ENCODE measurements around the gene ITGB2.

ITGB2 gene

GRCh38 chr21:44905016-44905727 is 15.5 kb downstream of the ITGB2 start:
- Histone ChIP-seq H3K27me3 (ENCODE audit: insufficient read depth, low read length, poor library complexity, severe bottlenecking) (no peaks in the 10 kb centered on the region), H3K9ac (ENCODE audit: low read depth, low read length, poor library complexity, severe bottlenecking) (no peak overlapping the region), H3F3A (ENCODE audit: low read depth) (no peaks in the 10 kb centered on the region), H3K79me2 (ENCODE audit: insufficient read depth, low read length) (no peaks in the 10 kb centered on the region; the same call in 1 of the 2 replicates), H3K36me3 (ENCODE audit: insufficient read depth, low read length) (peaks cover 48% of the 10 kb centered on the region; the same call in 1 of the 2 replicates), H3K9me3 (ENCODE audit: insufficient read depth, low read depth, low read length) (no peaks in the 10 kb centered on the region), H4K20me1 (ENCODE audit: insufficient read depth, low read length, poor library complexity, severe bottlenecking) (no peaks in the 10 kb centered on the region), H2AFZ (ENCODE audit: low read length) (no peak overlapping the region), H3K4me1 (ENCODE audit: insufficient read depth, low read length, poor library complexity, severe bottlenecking) (no peaks in the 10 kb centered on the region), H3K4me3 (ENCODE audit: low read length, poor library complexity, severe bottlenecking) (no peak overlapping the region), H3K4me2 (ENCODE audit: low read depth, low read length, poor library complexity, severe bottlenecking) (no peak overlapping the region), H3K9me2 (replicated peaks; ENCODE audit: low read depth, low read length) (no peaks in the 10 kb centered on the region)
- no peak for TF ChIP-seq CTCF (conservative IDR thresholded peaks at IDR 0.05; ENCODE audit: low read length)
- no peak for TF ChIP-seq EZH2phosphoT487 (IDR thresholded peaks at IDR 0.05; ENCODE audit: borderline replicate concordance)

GRCh38 chr21:44904141-44904923 is 16.4 kb downstream of the ITGB2 start:
- no peaks in the 10 kb centered on the region for H3K79me2 ChIP-seq (ENCODE audit: insufficient read depth, low read length)
- H3K4me3 ChIP-seq (ENCODE audit: low read length, poor library complexity, severe bottlenecking), result no peak overlapping the region
- no peak overlapping the region for H3K4me2 ChIP-seq (ENCODE audit: low read depth, low read length, poor library complexity, severe bottlenecking)
- H3K9me3 ChIP-seq (ENCODE audit: insufficient read depth, low read depth, low read length), result no peaks in the 10 kb centered on the region
- no peaks in the 10 kb centered on the region for H3F3A ChIP-seq (ENCODE audit: low read depth)
- peaks cover 53% of the 10 kb centered on the region; the same call in 1 of the 2 replicates for H3K36me3 ChIP-seq (ENCODE audit: insufficient read depth, low read length)
- no peak overlapping the region for H2AFZ ChIP-seq (ENCODE audit: low read length)
- H3K27me3 ChIP-seq (ENCODE audit: insufficient read depth, low read length, poor library complexity, severe bottlenecking), result no peaks in the 10 kb centered on the region
- no peaks in the 10 kb centered on the region for H4K20me1 ChIP-seq (ENCODE audit: insufficient read depth, low read length, poor library complexity, severe bottlenecking)
- H3K9ac ChIP-seq (ENCODE audit: low read depth, low read length, poor library complexity, severe bottlenecking), result no peak overlapping the region
- no peaks in the 10 kb centered on the region for H3K9me2 ChIP-seq (replicated peaks; ENCODE audit: low read depth, low read length)
- TF ChIP-seq CTCF (conservative IDR thresholded peaks at IDR 0.05; ENCODE audit: low read length) (no peak), EZH2phosphoT487 (IDR thresholded peaks at IDR 0.05; ENCODE audit: borderline replicate concordance) (no peak)
- no peaks in the 10 kb centered on the region for H3K4me1 ChIP-seq (ENCODE audit: insufficient read depth, low read length, poor library complexity, severe bottlenecking)

GRCh38 chr21:44903689-44904088 is 17.0 kb downstream of the ITGB2 start:
- H3K36me3 ChIP-seq (ENCODE audit: insufficient read depth, low read length), result peaks cover 56% of the 10 kb centered on the region; the same call in 1 of the 2 replicates

More at GRCh38 chr21:44903689-44904088, 17.0 kb downstream of the ITGB2 start:
- Histone ChIP-seq H3K9ac (ENCODE audit: low read depth, low read length, poor library complexity, severe bottlenecking) (no peak overlapping the region), H3K4me1 (ENCODE audit: insufficient read depth, low read length, poor library complexity, severe bottlenecking) (no peaks in the 10 kb centered on the region), H2AFZ (ENCODE audit: low read length) (no peak overlapping the region), H3K9me2 (replicated peaks; ENCODE audit: low read depth, low read length) (no peaks in the 10 kb centered on the region), H3F3A (ENCODE audit: low read depth) (no peaks in the 10 kb centered on the region), H4K20me1 (ENCODE audit: insufficient read depth, low read length, poor library complexity, severe bottlenecking) (no peaks in the 10 kb centered on the region), H3K27me3 (ENCODE audit: insufficient read depth, low read length, poor library complexity, severe bottlenecking) (no peaks in the 10 kb centered on the region), H3K9me3 (ENCODE audit: insufficient read depth, low read depth, low read length) (no peaks in the 10 kb centered on the region), H3K79me2 (ENCODE audit: insufficient read depth, low read length) (no peaks in the 10 kb centered on the region), H3K4me2 (ENCODE audit: low read depth, low read length, poor library complexity, severe bottlenecking) (no peak overlapping the region), H3K4me3 (ENCODE audit: low read length, poor library complexity, severe bottlenecking) (no peak overlapping the region)
- TF ChIP-seq CTCF (conservative IDR thresholded peaks at IDR 0.05; ENCODE audit: low read length) (no peak), EZH2phosphoT487 (IDR thresholded peaks at IDR 0.05; ENCODE audit: borderline replicate concordance) (no peak)

Measured in Loucy (cell line).